Stimulated activated CD4-positive, alpha-beta T cell treated with anti-CD3 and anti-CD28 coated beads, Interleukin-15, amount 100 ng/mL, for 1 hour (primary cell): ENCODE data around the gene HM13.
"Not testable (repeated sequence)": the region's sequence is repeated elsewhere in the genome, so short reads cannot be mapped to it uniquely, and the experiment has no call there.

ENCODE experiments used
- DNase-seq, 2 donors: peaks; one replicate each; pipeline ENCODE4 v3.0.0-alpha.2; 2020; ENCODE audit warnings: low read depth in 1 of 2, low spot score in 1 of 2

HM13 gene

GRCh38 chr20:31514154-31515071 lies at the start of gene HM13:
TSS of gene HM13 (plus strand) at chr20:31514442. CDS start at chr20:31514552, 110 bp downstream.
- DNase-seq, result peak; percentile 75 to 78

DNA sequence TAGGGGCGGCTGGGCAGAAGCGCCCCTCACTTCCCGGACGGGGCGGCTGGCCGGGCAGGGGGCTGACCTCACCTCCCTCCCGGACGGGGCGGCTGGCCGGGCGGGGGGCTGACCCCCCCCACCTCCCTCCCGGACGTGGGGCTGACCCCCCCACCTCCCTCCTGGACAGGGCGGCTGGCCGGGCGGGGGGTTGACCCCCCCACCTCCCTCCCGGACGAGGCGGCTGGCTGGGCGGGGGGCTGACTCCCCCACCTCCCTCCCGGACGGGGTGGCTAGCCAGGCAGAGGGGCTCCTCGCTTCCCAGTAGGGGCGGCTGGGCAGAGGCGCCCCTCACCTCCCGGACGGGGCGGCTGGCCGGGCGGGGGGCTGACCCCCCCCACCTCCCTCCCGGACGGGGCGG lies 43.3 kb upstream of the HM13 start:
- DNase-seq, result not testable (repeated sequence)

DNA sequence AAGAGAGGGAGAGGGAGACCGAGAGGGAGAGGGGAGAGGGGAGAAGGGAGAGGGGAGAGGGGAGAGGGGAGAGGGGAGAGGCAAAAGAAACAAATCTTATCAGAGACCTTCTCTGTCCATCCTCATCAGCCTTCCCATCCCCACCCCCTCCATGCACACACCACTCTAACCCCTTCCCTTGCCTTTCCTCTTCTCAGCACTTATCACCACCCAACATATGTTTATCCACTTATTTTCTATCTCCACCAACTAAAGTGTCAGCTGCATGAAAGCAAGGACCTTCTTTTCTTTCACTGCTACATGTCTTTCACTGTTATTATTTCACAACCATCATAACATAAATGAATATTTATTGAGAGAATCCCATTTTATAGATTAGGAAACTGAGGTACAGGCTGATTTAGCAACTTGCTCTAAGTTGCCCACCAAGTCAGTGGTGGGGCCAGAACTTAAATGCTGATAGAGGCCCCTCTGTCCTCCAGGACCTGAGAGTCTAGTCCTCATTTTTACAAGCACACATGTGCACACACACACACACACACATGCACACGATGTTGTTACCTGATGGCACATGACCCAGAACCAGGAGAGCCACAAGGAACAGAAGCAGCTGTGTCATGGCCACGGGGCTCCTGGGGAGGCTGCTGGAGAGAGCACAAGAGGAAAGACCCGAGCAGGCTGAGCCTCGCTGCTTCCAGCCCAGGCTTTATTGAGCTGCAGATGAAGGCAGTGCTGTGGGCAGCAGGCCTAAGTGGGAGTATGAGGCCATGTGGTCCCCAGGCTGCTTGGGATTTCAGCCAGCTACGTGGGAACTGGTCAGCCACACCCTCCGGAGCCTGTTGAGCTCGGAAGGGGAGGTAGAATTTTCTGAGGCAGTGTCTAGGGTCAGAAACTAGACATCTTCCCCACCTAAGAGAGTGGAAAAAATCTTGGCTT lies 41.6 kb upstream of the HM13 start:
- no peak for DNase-seq

- no peak for DNase-seq
Measured at GRCh38 chr20:31473331-31474096, 40.7 kb upstream of the HM13 start.

GRCh38 chr20:31474097-31474436 lies 40.2 kb upstream of the HM13 start:
- no peak for DNase-seq

DNA sequence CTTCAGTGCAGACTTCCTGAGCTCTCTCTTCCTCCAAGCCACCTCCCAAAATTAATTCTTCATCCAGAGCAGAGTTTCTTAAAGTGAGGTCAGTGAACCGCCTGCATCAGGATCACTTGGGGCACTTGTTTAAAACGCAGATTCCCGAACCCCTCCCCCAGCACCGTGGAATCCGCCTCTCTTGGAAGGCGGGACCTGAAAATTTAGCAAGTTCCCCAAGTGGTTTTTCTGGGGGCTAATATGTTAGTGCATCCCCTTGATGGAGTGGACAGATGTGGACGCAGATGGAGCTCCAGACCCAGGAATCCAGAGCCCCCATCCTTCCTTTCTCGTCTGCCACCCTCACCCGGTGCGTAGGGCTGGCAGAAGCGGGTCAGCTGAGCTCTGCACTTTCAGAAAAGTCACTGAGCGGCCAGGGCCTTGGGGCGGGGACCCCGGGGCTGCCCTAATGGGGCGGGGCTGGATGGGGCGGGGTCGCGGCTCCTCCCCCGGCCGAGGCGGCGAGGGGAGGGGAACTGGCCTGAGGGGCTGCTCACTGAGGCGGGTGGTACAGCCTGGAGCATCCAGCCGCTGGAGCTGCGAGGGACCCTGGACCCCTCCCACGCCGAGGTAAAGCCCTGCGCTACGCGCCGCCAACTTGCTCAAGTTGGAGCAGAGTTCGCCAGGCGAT lies 39.3 kb upstream of the HM13 start, which contains the start of the genes DEFB124 and REM1:
Gene DEFB124, minus strand, starts transcription at position 370 of the 670 bp plus-strand sequence. CDS start 2,114 bp downstream, outside the sequence.
Gene REM1, plus strand, starts transcription at position 531 of the 670 bp plus-strand sequence. CDS start 1,158 bp downstream, outside the sequence.
- DNase-seq, result no peak

DNA sequence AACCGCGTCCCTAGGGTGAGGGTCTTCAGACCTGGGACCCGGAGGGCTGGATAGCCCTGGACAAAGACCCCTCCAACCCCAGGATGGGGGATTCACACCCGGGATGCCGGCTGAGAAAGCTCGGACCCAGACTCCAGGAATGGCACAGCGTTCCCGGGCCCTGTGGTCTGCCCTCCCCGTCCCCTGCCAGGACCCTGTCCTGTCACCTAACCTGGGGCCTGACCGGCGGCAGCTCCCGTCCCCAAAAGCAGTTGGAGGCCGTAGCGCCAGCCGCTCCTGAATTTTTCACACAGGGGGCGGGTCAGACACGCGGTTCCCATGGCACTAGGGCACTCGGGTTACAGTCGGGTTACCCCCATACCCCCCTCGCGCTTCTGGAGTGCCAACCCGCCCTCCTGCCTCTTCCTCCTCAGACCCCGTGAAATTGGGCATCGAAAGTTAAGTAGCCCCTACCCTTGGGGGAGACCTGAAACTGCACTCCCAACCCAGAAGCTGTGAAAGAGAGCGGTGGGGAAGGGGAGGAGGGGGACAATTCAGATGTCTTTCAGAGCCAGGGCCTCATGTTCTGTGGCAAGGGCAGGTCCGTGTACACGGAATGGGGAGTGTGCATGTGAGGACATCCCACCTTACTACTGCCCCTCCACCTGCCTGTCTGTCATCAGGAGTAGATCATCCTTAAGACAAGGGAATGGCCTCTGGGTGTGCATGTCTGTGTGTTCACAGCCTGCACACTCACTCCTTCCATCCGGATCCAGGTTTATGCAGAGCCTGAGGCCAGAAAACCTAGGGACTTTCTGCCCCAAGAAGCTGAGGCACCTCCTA lies 38.6 kb upstream of the HM13 start:
- no peak for DNase-seq

DNA sequence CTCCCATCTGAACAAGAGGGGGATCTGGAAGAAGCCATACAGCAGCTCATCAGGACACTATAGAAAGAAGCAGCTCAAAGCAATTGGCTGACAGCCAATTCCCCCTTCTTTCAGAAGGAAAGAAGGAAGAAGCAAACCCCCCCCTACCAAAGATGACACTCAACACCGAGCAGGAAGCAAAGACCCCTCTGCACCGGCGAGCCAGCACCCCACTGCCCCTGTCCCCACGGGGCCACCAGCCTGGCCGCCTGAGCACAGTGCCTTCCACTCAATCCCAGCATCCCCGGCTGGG lies 38.0 kb upstream of the HM13 start:
- DNase-seq, result no peak

DNA sequence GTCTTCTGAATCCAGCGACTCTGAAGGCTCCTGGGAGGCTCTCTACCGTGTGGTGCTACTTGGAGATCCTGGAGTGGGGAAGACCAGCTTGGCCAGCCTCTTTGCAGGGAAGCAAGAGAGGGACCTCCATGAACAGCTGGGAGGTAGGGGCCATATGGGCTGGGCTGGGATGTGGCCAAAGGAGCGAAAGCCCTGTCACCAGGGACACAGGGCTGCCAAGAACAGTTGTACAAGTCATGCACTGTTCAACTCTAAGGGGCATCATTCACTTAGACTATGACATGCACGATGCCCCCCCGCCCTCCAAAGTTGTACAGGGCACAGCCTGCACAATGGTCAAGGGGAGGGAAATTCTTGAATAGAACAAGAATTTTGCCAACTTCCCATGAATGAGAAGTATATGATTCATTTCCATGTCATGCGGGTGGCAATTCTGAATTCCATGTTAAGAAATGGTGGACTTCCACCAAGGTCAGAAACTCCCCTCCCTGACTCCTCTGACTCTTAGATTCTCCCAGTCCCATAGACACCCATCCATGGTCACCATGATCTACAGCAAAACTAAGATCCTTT lies 37.5 kb upstream of the HM13 start:
- DNase-seq, result no peak

DNA sequence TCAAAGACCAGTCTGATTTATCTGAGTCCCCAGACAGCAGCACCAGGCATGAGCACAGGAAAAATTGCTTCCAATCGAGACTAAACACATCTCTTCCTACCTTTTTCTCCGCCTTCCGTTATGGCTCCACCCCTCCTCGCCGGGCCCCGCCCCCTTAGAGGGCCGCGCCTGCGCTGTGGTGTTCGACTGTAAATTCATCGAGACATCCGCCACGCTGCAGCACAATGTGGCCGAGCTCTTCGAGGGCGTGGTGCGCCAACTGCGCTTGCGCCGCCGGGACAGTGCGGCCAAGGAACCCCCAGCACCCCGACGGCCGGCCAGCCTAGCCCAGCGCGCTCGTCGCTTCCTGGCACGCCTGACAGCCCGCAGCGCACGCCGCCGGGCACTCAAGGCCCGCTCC lies 30.2 kb upstream of the HM13 start:
- DNase-seq, result no peak

GRCh38 chr20:31485450-31486339 lies 28.5 kb upstream of the HM13 start:
- DNase-seq, result no peak

DNA sequence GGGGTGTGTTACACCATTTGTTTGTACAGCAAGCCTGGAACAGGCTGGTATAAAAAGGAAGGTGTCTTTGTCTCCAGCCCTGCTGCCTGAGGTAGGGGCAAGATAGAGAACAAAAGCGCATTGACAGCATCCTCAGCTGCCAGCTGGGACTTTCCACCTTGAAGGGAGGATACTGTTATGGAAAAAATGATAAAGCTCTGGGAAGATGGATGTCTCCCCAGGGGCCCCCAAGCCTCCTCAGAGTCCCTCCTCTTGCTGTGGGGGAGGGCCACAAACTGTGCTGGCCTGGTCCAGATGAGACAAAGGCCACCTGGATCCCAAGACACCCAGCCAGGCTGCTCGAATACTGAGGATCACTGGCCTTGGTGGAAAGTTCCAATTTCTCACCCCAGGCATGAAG lies 26.1 kb upstream of the HM13 start:
- no peak for DNase-seq

DNA sequence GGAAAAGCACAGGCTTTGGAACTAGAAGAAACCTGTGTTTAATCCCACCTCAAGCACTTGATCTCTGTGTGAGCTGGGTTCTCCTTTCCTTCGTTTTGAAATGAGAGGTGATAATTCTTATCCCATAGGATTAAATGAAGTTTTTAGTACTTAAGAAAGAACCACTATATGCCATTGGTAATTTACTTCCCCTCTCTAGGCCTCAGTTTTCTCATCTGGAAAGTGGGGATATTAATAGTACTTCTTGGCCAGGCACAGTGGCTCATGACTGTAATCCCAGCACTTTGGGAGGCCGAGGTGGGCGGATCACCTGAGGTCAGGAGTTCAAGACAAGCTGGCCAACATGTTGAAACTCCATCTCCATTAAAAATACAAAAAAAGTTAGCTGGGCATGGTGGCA lies 25.1 kb upstream of the HM13 start:
- no peak for DNase-seq

DNA sequence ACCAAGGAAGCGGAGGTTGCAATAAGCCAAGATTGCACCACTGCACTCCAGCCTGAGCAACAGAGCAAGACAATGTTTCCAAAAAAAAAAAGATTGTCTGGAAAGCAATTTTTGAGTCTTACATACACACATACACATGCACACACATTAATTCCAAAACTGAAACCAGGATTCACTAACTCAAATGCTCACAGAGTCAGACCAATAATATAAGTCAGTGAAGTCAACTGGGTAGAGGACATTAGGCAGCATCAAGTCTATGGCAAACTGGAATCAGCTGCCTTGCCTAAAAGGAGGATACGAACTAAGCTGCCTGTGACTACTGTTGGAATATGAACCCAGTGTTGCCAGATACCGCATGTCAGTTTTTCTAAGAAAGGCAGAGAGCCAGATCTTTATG lies 23.5 kb upstream of the HM13 start:
- DNase-seq, result no peak

GRCh38 chr20:31494131-31494530 lies 20.1 kb upstream of the HM13 start:
- DNase-seq, result no peak

- no peak for DNase-seq
Measured at GRCh38 chr20:31496761-31497295, 17.4 kb upstream of the HM13 start.

GRCh38 chr20:31497838-31498540 lies 16.3 kb upstream of the HM13 start:
- no peak for DNase-seq

- DNase-seq, result no peak
Measured at GRCh38 chr20:31500527-31500926, 13.7 kb upstream of the HM13 start.
